Measurements from ENCODE around the gene ZNF785.

GRCh38 chr16:30551781-30552180, 33.7 kb downstream of the ZNF785 start:
- TF ChIP-seq CTCF (optimal IDR thresholded peaks at IDR 0.05 in 1 of 3, IDR thresholded peaks at IDR 0.05 in 1 of 3, conservative IDR thresholded peaks at IDR 0.05 in 1 of 3; ENCODE audit: extremely low read depth in 1 of 3, insufficient read depth in 2 of 3, low read length in 3 of 3): no peak
- TF ChIP-seq EZH2 (IDR thresholded peaks at IDR 0.05; ENCODE audit: low read length): no peak
